ENCODE results near the gene BCCIP.

Gene BCCIP

DNA sequence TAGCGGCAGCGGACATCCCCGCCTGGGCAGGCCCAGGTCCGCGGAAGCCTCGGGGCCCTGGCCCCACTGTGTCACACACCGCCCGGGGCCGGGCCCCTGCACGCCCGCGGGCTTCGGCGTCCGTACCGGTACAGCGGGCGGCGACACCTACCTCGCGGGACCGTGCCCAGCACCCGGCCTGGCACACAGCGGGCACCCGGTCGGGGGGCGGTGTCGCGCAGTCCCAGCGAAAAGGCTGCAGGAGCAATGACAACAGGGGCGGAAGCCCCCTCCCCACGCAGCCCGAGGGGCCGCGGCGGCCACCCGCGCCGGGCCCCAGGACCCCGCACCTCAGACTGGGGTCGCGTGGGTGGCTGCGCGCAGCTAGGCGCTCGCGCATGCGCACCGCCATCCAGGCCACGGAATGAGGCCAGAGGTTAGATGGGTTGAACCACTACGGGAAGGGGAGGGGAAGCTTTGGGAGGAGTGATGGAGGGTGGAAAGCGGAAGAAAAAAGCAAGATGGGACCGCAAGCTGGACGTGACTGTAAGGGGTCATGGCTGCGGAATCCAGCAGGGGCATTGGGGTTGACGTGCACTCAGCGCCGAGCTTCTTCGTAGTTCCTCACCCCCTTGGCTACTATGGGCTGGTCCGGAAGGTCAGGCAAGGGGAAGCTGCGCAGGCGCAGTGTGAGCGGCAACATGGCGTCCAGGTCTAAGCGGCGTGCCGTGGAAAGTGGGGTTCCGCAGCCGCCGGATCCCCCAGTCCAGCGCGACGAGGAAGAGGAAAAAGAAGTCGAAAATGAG, at the start of gene BCCIP, which contains the start of gene UROS:
TSS of gene BCCIP (plus strand) at position 669 of the 785 bp plus-strand sequence. CDS start at position 681, 12 bp downstream.
TSS of gene UROS (minus strand) at position 381 of the 785 bp plus-strand sequence. CDS start 6,759 bp downstream, outside the sequence.
- DNase-seq: peak; percentile 95

DNA sequence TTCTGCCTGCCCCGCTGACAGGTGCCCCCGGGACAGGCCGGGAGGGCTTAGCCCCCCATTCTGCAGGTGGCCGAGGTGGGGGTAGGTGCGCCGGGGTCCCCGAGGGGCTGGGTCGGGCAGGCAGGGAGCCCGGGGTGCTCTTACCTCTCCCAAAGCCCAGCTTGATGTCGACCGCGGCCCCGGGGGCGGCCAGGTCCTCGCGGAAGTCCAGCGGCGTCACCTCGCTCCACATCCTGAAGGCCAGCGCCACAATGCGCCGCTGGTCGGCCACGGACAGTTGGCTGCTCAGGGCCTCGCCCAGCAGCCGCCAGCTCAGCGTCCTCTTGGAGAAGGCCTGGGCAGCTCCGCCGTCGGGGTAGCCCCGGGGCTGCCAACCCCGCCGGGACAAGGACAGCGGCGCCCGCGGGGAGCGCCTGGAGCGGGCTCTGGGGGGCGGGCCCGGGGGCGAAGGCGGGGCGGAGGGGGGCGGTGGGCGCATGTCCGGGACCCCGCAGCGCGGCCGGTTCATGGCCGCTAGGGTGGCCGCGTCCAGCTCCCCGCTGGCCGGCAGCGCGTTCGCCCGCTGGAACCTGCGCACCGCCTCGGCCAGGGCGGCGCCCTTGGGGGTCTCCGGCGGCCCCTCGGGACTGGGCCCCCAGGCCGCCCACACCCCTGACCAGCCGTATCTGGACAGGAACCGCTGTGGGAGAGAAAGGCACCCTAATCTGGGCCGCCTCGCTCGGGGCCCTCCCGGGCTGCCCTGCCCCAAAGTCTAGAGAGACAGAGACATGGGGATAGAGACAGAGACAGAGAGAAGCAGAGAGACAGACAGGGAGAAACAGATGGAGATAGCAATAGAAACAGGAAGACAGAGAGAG, 49.4 kb upstream of the BCCIP start:
- DNase-seq: no peak

DNA sequence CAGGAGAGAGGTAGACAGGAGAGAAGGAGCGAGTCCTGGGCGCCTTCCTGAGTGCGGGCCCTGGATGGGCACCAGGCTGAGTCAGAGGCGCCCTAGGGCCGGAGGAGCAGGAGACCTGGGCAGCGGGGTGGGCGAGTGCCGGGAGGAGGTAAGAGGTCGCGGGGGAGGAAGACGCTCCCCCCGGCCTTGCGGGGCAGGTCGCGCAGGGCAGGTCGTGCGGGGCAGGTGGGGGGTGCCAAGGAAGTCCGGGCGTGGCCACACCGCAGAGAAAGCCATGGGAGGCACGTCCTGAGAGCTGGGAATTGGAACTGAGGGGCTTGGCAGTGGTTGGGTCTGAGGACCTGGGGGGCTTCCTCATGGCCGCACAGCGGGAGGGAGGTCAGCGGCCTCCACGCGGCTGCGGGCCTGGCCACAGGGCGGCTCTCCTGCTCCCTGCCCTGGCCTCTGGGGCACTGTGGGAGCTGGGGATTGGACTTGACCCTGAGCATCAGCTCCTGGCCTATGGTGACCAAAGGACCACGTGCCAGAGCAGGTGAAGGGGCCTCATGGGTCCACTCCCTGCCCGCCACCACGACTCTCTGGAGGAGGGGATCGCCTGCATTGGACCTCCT, 48.7 kb upstream of the BCCIP start:
- no peak for DNase-seq

DNA sequence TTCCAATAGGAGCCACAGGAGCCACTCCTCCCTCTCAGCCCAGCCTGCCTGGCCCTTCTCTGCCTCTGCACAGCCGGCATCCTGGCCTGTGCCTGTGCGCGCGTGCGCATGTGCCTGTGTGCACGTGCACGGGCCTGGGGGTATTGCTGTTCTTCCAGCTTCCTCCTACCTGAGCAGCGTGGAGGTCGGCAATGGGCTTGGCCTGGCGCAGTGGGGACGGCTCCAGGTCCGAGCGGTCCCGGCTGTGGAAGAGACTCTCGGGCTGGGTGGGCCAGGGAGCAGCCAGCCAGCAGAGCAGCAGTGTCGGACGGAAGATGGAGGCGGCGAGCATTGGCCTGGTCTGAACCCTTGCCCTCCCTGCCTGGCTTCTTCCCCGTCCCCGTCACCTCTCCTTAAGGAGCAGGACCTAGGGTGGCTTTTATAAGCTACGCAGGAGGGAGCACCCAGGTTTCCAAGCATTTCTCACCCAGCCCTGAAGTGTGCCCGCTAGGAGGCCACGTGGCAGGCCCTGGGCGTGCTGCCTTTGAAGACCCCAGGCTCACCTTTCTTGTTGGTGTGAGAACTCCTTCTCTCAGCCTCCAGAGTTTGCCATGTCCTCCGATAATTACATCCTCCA, 47.7 kb upstream of the BCCIP start, which contains the start of gene MMP21:
TSS of gene MMP21 (minus strand) at position 331 of the 616 bp plus-strand sequence. CDS start at position 331, 0 bp downstream.
- no peak for DNase-seq

DNA sequence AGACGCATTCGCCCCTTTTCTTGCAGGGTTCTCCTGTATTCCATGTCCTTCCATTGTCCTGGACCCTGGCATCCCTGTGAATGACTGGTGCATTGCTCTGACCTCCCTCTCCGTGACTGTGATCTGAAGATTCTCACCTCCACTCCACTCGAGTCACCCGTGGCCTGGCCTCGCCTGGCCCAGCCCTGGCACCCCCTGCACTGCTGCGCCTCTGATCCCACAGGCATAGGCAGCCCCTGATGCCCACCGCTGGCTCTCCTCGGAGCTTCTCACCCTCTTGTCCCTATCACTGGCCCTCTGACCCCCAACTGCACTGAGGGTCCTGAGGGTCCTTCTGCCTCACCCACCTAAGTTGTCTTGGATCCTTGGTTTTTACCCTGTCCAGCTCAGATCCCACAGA, 45.5 kb upstream of the BCCIP start:
- DNase-seq: no peak

DNA sequence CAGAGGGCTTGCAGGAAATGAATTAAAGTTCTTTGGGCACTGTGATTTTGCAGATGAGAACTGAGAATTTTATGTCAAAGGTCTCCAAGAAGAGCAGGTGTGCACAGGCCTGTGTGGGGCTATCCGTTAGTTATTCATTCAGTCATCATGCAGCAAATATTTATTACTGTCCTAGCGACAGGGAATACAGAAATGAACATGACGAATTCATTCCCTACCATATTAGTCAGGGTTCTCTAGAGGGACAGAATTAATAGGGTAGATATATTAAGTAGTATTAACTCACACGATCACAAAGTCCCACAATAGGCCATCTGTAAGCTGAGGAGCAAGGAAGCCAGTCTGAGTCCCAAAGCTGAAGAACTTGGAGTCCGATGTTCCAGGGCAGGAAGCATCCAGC, 44.8 kb upstream of the BCCIP start:
- DNase-seq: no peak

DNA sequence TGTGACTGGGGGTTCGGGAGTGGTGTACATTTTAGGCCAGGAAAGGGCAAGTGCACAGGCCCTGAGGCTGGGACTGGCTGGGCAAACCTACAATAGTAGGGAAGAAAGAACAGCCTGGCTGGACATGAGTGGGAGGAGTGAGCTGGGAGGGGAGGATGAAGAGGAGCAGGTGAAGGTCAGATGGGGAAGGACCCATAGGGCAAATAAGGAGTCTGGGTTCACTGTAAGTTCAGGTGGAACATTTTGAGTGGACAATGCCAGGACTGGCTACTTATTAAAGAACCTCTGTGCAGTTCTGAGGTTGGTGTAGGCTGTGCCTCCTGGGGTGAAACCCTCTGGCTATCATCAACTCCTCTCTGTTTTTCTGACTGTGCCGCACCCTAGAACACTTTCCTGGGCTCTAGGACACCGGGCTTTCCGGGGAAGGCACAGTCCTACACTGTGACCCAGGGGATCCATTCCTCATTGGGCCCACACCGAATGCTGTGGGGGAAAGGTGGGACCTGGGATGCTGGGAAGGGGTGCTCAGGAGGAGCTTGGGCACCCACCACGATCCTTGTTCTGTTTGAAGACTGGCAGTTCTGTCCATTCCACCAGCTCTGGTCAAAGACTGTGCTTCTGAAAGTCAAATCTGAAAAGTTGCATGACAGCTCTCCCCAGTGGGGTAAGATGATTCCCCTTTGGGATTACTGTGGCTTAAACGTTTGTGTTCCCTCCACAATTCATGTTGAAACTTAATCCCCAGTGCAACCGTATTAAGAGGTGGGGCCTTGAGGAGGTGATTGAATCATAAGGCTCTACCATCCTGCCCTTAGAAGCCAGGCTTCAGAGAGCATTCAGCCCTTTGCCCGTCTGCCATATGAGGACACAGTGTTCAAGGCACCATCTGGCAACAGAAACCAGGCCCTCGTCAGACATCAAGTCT, 43.7 kb upstream of the BCCIP start:
- DNase-seq: no peak

DNA sequence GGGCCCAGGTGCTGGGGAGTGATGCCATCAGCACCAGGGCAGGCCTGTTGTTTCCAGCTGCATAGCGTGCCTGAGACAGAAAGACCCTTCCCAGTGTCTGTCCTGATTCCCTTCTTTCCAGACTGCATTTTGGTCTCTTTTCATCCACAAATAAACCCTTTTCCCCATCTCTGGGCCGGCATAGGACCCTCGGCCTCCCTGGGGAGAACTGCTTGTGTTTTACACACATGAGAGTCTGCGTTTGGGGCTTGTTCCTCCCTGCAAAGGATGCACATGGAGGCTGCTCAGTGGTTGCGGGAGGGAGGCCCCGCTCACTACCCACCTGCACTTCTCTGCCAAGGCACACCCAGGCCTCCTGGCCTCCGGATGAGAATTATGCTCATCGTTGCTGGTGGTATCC, 42.0 kb upstream of the BCCIP start:
- DNase-seq: no peak

DNA sequence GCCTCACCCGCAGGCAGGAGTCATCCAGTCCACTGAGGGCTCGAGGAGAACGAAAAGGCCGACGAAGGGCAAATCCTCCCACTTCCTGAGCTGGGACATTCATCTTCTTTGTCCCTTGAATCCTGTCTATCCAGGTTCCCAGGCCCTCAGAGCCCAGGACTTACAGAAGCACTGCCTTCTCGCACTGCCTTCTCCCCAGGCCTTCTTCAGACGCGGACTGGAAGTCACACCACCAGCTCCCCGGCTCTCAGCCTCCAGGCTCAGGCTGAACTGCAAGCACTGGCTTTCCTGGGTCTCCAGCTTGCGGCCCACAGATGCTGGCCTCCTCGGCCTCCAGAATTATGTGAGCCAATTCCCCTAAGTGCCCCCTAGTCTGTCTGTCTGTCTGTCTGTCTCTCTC, 41.3 kb upstream of the BCCIP start:
- no peak for DNase-seq

DNA sequence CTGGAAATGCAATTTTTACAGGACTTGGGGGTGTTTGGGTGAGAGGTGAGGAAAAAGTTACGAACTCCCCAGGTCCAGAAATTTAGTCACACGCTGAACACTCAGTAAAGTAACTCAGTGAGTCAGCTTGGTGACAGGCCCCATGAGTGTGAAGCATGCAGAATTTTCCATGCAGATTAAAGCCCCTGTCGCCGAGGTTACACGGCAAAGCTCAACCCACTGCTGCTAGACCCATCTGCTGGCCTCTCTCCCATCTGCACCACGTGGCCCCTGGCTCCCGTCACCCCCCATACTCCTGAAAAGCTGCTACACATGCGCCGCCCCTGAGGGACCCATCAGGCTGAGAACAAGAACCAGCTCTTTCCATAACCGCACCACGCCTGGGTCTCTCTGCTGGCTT, 40.7 kb upstream of the BCCIP start:
- no peak for DNase-seq

DNA sequence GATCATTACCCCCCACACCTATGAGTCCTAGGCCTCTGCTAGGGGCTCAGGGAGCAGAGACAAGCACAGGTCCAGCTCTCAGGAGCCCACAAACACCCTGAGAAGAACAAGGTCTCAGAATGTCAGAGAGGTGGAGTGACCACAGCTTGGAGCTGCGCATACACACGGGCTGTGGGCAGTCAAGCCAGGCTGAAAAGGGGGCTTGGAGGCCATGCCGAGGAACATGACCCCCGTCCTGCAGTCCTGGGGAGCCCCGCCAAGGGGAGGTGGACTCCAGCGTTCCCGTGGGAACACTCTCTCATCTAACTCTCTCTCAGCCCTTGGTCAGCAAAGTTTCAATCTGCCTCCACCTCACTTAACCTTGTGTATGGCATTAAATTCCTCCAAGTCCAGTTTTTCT, 39.9 kb upstream of the BCCIP start:
- DNase-seq: no peak

DNA sequence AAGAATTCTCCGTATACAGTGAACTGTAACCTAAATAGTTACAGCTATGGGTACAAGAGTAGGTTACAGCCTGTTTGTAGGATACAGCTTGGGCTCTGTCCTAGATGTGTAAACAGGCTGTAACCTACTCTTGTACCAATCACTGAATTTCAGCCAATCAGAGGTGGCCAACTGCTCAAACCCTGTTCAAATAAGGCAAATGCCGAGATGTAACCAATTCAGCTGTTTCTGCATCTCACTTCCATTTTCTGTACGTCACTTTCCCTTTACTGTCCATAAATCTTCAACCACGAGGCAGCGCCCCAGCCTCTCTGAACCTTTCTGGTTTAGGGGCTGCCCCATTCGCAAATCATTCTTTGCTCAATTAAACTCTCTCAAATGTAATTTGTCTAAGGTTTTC, 39.4 kb upstream of the BCCIP start:
- no peak for DNase-seq

DNA sequence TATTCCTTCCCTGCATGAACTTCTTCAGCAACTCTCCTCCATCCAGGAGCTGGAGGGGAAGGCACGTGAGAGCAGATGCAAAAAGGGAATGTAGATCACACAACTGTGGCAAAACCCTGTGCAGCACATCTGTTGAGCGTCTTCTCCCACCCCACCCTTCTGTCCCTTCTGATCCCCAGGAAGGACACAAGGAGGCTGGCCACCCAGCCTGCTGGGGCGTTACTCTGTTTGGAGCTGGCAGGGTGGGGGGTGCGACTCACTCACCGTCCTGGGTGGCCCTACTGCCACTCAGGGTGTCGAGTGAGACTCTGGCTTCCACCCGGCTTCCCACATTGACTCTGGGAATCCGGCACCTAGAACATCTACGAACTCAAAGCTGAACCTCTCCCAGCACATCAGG, 37.6 kb upstream of the BCCIP start:
- no peak for DNase-seq

DNA sequence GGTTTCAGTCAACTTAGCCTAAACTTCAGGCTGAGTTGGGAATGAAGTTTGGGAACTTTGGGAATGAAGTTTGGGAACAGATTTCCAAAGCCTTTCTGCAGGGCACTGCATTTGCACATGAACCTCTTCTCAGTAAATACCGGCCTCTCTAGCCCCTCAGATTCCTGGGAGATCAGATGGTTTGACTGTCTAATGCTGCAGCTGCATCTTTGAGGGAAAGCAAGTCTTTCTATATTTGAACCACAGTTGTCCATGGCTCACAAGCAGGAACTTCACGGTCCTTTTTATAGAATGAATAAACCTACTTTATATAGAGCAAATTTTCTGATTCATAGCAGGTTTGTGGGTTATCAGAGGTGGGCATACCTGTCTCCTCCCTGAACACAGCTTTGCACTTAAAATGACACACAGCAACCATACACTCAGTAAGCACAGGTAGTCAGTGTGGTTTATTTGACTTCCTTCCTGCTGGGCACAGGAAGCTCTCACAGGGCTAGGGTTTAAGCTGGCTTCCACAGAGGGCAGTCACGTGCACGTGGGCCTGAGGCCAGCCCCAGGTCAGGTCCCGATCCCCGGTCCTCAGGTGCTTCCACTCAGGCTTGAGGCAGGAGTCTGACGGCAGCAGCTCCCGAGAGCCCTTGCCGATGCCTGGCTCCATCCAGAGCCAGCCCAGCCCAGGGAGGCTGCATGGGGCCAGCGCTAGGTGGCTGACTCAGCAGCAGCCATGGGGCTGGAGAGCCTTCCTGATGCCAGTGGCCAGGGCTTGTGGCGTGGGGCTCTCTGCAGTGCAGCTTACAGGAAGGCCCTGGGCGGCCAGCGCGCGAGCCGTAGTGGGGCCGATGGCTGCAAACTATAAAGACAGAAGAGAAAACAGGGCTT, 35.0 kb upstream of the BCCIP start:
- DNase-seq: no peak

DNA sequence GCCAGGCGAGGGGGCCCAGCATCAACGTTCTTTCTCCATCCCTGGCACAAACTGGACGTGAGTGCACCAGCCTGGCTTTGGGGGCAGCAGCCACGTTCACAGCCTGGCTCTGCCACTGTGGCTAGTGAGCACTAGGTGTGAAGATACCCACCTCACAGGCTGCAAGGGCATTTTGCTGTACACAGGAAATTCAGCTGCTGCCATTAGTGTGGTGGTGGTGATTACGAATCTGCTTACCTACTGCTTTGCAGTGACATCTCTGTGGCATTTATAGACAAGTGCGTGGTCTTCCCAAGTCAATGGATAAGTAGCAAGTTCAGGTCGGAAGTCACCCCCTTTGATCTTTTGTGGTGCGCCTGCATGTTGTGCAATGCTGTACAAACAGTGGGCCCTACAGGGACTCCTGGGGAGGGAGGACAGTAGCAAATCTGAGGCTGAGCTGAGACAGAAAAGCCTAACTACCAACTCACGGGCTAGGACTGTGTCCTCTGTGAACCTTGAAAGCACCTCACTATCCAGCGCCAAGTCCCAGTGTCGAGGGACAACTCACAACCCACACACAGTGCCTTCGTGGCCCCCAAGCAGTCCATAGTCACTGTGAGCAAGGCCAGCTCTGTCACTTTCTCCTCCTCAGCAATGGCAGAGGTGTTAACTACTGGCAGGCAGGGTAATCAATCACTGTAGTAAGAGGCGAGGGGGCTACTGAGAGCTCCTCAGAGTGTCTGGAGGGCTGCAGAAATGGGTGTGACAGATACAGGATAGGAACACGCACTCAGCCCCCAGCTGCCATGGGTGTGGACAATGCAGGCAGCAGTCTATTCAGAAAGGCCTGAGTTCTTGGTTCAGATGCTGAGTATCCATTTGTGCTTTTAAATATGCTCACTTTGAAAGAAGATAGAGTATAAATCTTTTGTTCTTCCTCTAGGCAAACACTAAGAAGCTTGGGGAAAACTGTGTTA, 30.7 kb upstream of the BCCIP start:
- DNase-seq: no peak

DNA sequence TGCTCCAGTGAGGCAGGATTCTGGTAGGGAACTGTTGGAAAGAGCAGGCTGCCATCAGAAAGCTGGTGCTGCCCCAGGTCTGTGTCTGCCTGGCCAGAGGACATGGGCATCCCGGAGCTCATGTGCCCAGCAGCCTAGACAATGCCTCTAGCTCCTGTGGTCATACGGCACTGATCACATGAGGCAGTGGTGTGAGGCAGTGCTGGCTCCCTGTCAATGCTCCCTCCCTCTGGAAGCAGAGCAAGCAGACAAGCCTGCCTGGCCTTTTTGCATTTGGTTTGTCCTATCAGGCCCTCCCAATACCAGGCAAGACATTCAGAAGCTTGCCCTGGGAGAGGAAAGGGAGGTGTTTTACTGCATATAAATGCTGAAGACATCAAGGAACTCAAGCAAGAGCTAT, 28.2 kb upstream of the BCCIP start:
- DNase-seq: no peak

DNA sequence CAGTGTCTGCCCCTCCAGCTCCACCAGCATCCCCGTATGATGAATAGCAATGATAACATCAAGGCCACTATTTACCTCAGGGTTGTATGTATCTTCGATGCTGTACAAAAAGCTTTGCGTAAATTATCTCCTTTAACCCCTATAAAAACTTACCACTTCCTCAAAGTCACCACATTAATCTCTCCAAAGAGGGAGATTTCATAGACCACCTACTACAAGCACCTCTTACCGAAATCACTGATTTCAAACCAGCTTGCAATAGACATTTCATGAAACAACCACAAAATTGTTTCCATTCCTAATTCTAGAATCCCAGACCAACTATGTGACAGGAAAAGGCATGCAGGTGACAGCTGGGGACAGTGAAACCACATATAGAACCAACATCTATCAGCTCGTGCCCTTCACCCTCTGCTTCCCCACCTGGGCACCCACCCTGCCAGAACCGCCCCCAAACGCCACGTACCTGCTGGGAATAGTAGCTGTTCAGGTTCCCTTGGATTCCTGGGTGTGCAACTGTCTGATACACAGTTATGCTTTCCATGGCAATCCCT, 27.6 kb upstream of the BCCIP start:
- no peak for DNase-seq

DNA sequence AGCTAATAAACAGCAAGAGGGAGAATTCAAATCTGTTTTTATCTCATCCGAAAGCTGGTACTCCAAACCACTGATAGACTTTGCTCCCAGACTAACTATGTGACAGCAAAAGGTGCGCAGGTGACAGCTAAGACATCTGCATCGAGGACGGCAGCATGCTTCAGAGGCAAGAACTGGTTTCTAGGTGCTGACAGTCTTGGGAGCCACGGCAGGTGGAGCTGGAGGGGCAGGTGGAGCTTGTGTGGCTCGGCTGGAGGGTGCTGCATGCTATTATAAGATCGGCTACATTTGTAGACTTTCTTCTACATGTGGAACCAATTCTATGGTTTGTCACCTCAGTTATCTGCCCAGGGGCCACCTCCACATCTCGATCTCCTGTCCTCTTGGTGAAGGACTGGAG, 25.9 kb upstream of the BCCIP start:
- DNase-seq: no peak

DNA sequence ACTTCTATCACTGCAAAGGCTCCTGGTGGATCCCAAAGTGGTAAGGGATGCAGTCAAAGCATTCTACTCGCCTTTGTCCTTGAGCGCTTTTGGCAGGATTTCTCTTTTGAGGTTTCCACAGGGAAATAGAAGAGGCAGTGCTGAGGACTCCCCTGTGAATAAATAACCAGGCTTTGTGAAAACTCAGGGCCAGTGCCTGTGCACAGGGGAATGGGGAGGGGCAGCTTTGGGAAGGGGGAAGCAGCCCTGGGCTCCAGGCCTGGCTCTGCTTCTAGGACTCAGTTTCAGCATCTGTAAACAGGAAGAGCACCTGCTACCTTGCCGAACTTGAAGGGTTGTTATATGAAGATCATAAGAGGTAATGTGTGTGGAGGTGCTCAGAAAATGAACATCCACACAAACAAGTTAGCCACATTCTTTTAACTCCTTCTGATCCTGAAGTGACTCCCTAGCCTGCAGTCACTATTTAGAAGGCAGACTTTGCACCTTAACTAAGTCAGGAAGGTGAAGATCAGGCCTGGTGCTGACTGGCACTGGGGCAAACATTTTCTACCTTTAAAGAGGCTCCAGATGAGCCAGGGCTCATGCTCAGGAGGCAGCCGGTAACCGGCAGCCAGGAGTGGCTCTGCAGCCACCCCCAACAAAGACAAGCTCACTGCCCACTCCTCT, 25.2 kb upstream of the BCCIP start:
- DNase-seq: no peak

Data from NCI-H1436 (cell line).